ENCODE data around the gene TMC6. TPM values are rescaled to one million over a fixed set of nuclear protein-coding genes. Genes with fewer than 3 reads are reported as not detected.

The TMC6 gene
- total and polyA plus RNA-seq, 2 of the 13 experiments (the other 11 are each of a cell fraction or from before 2014, with no cell fraction given): 48.4 to 99.1 TPM

GRCh38 chr17:78159575-78160158 lies 31.1 kb upstream of the TMC6 start (continued):
- TF ChIP-seq PBX3 (CRISPR knock-in tag; IDR thresholded peaks at IDR 0.05; ENCODE audit: borderline replicate concordance): no peak
- TF ChIP-seq ZNF446 (CRISPR knock-in tag; IDR thresholded peaks at IDR 0.05): no peak
- no peak for TF ChIP-seq ZNF740 (CRISPR knock-in tag; IDR thresholded peaks at IDR 0.05)
- TF ChIP-seq TBX3 (IDR thresholded peaks at IDR 0.05; ENCODE audit: borderline replicate concordance): 0 out of 2 replicates have a peak, but pooled peaks have one; percentile 10
- peak; percentile 53; the same call in 1 of the 2 replicates for TF ChIP-seq ZNF430 (CRISPR knock-in tag; IDR thresholded peaks at IDR 0.05)
- TF ChIP-seq MAFF (IDR thresholded peaks at IDR 0.05; ENCODE audit: low read depth, low read length): no peak
- TF ChIP-seq CEBPB (IDR thresholded peaks at IDR 0.05; ENCODE audit: borderline replicate concordance, low read depth, low read length): peak; percentile 67
- no peak for TF ChIP-seq SATB2 (CRISPR knock-in tag; IDR thresholded peaks at IDR 0.05)
- TF ChIP-seq FOSL2 (CRISPR knock-in tag; IDR thresholded peaks at IDR 0.05): peak; percentile 52; the same call in 1 of the 2 replicates
- TF ChIP-seq, protein P1, sequence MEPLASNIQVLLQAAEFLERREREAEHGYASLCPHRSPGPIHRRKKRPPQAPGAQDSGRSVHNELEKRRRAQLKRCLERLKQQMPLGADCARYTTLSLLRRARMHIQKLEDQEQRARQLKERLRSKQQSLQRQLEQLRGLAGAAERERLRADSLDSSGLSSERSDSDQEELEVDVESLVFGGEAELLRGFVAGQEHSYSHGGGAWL (CRISPR knock-in tag; IDR thresholded peaks at IDR 0.05): no peak
- TF ChIP-seq, protein P2, sequence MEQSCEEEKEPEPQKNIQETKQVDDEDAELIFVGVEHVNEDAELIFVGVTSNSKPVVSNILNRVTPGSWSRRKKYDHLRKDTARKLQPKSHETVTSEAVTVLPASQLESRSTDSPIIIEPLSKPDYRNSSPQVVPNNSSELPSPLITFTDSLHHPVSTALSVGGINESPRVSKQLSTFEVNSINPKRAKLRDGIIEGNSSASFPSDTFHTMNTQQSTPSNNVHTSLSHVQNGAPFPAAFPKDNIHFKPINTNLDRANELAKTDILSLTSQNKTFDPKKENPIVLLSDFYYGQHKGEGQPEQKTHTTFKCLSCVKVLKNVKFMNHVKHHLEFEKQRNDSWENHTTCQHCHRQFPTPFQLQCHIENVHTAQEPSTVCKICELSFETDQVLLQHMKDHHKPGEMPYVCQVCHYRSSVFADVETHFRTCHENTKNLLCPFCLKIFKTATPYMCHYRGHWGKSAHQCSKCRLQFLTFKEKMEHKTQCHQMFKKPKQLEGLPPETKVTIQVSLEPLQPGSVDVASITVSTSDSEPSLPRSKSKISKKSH (CRISPR knock-in tag; IDR thresholded peaks at IDR 0.05; ENCODE audit: borderline replicate concordance): no peak
- peak; percentile 64; the same call in 1 of the 2 replicates for TF ChIP-seq SKIL (CRISPR knock-in tag; IDR thresholded peaks at IDR 0.05; ENCODE audit: borderline replicate concordance)
- no peak for TF ChIP-seq ZNF234 (CRISPR knock-in tag; conservative IDR thresholded peaks at IDR 0.05)
- TF ChIP-seq ASH2L (IDR thresholded peaks at IDR 0.05; ENCODE audit: insufficient read length, low read depth, low read length): peak; percentile 84
- no peak for TF ChIP-seq REXO4 (CRISPR knock-in tag; IDR thresholded peaks at IDR 0.05; ENCODE audit: borderline replicate concordance)
- TF ChIP-seq CREB1 (IDR thresholded peaks at IDR 0.05): no peak
- TF ChIP-seq CREB1 (CRISPR knock-in tag; IDR thresholded peaks at IDR 0.05): no peak; the same call in 1 of the 2 replicates
- TF ChIP-seq ZNF780A (CRISPR knock-in tag; IDR thresholded peaks at IDR 0.05): 0 out of 2 replicates have a peak, but pooled peaks have one; percentile 53
- peak; percentile 29; the same call in 1 of the 2 replicates for TF ChIP-seq RXRA (CRISPR knock-in tag; IDR thresholded peaks at IDR 0.05)
- TF ChIP-seq POLR2AphosphoS5 (IDR thresholded peaks at IDR 0.05; ENCODE audit: low read depth, low read length): peak; percentile 44; the same call in 1 of the 2 replicates
- TF ChIP-seq ZNF776 (CRISPR knock-in tag; IDR thresholded peaks at IDR 0.05): no peak
- no peak for TF ChIP-seq SRF (IDR thresholded peaks at IDR 0.05; ENCODE audit: low read depth, low read length)
- TF ChIP-seq ATAD3A (CRISPR knock-in tag; IDR thresholded peaks at IDR 0.05): no peak
- TF ChIP-seq HDAC1 (CRISPR knock-in tag; IDR thresholded peaks at IDR 0.05): peak; percentile 75
- no peak for TF ChIP-seq ARNT2 (CRISPR knock-in tag; IDR thresholded peaks at IDR 0.05; ENCODE audit: low read depth)
- TF ChIP-seq SALL1 (CRISPR knock-in tag; IDR thresholded peaks at IDR 0.05): peak; percentile 60

Data from HepG2 (cell line).